Measurements from ENCODE around the gene RNF145.

DNA sequence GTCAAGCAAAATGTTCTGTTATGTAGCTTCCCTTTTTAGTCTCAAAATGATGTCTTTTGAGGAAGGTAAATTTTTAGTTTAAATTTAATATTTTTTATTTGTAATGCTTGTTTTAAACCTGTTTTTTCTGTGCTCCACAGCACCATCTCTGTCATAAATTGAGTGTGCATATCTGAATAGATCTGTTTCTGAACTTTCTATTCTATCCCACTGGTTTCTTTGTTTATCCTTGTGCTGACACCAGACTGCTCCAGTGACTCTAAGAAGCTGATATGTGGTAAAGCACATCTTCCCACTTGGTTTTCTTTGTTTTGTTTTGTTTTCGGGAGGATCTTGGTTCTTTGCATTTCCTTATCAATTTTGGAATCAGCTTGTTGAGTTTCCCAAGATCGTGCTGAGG is 7.1 kb upstream of the RNF145 start:
- TF ChIP-seq, protein P1, sequence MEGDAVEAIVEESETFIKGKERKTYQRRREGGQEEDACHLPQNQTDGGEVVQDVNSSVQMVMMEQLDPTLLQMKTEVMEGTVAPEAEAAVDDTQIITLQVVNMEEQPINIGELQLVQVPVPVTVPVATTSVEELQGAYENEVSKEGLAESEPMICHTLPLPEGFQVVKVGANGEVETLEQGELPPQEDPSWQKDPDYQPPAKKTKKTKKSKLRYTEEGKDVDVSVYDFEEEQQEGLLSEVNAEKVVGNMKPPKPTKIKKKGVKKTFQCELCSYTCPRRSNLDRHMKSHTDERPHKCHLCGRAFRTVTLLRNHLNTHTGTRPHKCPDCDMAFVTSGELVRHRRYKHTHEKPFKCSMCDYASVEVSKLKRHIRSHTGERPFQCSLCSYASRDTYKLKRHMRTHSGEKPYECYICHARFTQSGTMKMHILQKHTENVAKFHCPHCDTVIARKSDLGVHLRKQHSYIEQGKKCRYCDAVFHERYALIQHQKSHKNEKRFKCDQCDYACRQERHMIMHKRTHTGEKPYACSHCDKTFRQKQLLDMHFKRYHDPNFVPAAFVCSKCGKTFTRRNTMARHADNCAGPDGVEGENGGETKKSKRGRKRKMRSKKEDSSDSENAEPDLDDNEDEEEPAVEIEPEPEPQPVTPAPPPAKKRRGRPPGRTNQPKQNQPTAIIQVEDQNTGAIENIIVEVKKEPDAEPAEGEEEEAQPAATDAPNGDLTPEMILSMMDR (IDR thresholded peaks at IDR 0.05; ENCODE audit: low read length), result no peak
- TF ChIP-seq EZH2 (IDR thresholded peaks at IDR 0.05; ENCODE audit: borderline replicate concordance, low read length), result no peak

Data from OCI-LY1 (cell line).